T-helper 1 cell treated with Interleukin-12 subunit alpha and Interleukin-12 subunit beta and Interleukin-4 antibody, amounts not matched to agents 30 ng/mL and 1 ng/mL, for 36 hours (primary cell): ENCODE results near the gene TANC1. TPM values are rescaled to one million over a fixed set of nuclear protein-coding genes. Genes with fewer than 3 reads are reported as not detected.
"Not testable (repeated sequence)": the region's sequence is repeated elsewhere in the genome, so short reads cannot be mapped to it uniquely, and the experiment has no call there.

ENCODE experiments used
- intact Hi-C: fragments of 100-400 bp; cut with micrococcal nuclease; formaldehyde crosslinking; loops from one replicate; pipeline ENCODE4 v1.15.1; 2024
- total RNA-seq: library from RNA; stranded (reverse); gene quantifications from 2 replicates; pipeline ENCODE4 v1.2.3, GENCODE V29; 2022

The TANC1 gene
- total RNA-seq, 1 donor from 2014 or later: 0.64 TPM

DNA sequence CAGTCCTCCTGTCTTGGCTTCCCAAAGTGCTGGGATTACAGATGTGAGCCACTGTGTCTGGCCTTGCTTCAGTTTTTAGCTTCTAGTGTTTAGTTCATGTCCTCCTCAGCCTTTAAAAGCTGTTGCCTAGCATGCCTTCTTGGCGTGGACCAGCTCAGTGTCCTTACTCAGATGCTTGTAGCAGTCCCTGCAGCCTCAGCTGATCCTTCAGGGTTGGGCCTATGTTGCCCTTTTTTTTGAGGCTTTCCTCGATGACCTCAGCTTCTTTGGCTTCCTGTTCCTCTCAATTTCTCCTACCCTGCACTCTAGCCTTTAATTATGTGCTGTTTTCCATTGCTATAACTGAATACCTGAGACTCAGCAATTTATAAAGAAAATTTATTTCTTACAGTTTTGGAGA is 57.7 kb downstream of the TANC1 start:
- intact Hi-C loops: no loop called here

GRCh38 chr2:159028776-159029175 is 60.3 kb downstream of the TANC1 start:
- intact Hi-C loops: no loop called here

DNA sequence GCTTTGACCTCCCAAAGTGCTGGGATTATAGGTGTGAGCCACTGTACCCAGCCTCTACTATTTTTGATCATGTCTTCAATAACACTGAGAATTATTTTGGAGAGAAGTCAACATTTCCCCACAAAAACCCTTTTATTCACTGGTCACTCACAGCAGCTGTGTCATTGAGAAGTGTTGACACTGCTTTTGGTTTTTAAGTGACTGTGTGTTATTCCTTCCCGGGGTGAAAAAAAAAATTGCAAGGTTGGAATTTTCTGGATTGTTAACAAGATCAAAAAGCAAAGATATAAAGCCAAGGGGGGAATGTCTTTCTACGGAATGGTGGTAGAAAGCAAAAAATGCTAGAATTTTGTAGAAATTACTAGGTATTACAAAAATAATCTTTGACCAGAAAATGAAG is 61.5 kb downstream of the TANC1 start:
- intact Hi-C loops: no loop called here

DNA sequence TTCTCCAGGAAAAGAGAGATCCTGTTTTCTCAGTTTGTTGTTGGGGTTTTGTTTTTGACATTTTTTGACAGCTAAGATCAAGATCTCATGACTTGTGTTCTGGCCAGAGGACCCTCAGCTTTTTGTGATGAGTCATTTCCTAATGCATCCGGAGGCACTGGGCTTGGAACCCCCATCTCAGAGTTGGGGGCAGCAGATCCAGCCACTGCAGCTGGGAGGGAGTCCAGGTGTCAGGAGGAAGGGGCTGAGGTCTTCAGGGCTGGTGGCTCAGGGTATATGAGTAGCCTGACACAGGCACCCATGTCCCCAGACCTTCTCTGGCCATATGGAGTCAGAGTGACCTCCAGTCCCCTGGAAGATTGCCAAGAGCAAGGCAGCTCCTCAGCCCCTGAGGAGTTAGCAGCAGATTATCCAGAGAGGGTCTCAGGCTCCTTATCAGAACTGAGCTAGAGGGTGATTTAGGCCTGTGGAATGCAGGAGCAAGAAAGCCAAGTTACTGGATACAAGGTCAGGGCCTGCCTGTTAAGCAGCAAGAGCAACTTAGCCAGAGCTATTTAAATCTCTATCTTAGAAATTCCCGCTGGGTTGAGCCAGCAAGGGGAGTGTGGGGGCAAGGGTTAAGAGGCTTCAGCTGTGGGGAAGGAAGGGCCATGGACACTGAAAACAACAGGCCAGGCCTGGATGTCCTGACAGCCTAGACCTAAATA is 62.4 kb downstream of the TANC1 start:
- intact Hi-C loops: no loop called here

DNA sequence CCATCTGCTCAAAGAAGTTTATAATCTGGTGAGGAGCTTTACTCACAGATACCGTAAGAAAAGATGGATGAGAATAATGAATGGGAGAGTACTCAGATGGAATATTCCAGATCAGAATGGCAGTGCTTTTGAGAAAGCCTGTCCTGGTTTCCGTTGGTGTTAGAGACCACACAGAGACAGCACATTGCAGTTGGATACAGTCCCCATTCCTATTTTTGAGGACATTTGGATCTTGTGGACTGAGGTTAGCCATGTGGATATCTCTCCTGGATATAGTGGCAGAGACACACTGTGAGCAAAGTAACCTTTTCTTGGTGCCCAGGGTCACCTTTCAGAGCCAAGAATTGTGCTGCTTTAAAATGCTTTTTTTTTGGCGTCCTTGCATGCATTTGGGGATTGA is 63.7 kb downstream of the TANC1 start:
- intact Hi-C loops: no loop called here

DNA sequence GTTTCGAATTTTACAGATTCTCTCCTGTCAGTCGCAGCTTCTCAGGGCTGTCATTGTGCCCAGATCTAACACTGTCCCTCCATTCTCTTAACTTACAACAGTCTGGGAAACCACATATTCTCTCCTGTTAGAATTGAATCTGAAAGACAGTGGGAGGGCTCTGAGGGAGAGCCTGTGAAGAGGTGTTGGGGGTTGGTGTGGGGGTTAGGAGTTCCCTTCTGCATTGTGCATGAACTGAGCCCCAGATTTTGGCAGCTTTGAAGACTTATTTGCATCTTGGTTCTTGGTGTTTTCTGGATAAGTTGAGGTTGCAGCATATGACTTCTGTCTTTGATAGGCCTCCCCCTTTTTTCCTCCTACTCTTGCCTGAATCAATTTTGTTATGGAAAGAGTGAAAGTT is 64.1 kb downstream of the TANC1 start:
- intact Hi-C loops: no loop called here

DNA sequence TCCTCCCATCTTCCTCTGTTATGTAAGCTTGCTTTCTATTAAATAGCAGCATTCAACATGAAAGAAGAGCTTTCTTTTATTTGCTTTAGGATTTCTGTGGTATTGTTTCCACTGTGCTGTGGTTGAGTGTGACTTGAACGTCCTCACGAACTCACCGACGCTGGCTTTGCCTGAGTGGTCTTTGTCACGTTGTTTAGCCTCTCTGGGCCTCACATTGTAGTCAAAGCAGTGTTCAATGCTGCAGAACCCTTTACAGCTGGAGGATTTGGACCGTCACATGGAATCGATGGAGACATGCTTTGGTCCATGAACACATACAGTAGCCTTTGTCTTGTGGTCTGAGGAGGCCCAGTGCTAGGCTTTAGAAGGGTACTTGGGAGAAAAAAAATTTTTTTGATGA is 66.3 kb downstream of the TANC1 start:
- intact Hi-C loops: no loop called here

- intact Hi-C loops: loop anchor here (1.0 kb wide), 1 partner anchor 82 kb away; no protein-coding TSS in a partner anchor
Measured at GRCh38 chr2:159035790-159036411, 67.5 kb downstream of the TANC1 start.

- intact Hi-C loops: loop anchor here (1.0 kb wide), 1 partner anchor 82 kb away; no protein-coding TSS in a partner anchor
Measured at GRCh38 chr2:159036461-159036860, 68.0 kb downstream of the TANC1 start.

DNA sequence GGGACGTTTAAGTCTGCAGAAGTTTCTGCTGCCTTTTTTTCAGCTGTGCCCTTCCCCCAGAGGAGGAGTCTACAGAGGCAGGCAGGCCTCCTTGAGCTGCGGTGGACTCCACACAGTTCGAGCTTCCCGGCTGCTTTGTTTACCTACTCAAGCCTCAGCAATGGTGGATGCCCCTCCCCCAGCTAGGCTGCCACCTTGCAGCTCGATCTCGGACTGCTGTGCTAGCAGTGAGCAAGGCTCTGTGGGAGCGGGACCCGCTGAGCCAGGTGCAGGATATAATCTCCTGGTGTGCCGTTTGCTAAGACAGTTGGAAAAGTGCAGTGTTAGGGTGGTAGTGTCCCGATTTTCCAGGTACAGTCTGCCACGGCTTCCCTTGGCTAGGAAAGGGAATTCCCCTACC is 72.9 kb downstream of the TANC1 start:
- intact Hi-C loops: not testable (repeated sequence)

GRCh38 chr2:159042115-159042850 is 73.8 kb downstream of the TANC1 start:
- intact Hi-C loops: no loop called here

- intact Hi-C loops: no loop called here
Measured at GRCh38 chr2:159043710-159044109, 75.3 kb downstream of the TANC1 start.

GRCh38 chr2:159044804-159045286 is 76.4 kb downstream of the TANC1 start:
- intact Hi-C loops: no loop called here

- intact Hi-C loops: no loop called here
Measured at GRCh38 chr2:159045545-159046454, 77.4 kb downstream of the TANC1 start.

GRCh38 chr2:159046966-159047365 is 78.5 kb downstream of the TANC1 start:
- intact Hi-C loops: no loop called here

- intact Hi-C loops: no loop called here
Measured at GRCh38 chr2:159050426-159050825, 82.0 kb downstream of the TANC1 start.

DNA sequence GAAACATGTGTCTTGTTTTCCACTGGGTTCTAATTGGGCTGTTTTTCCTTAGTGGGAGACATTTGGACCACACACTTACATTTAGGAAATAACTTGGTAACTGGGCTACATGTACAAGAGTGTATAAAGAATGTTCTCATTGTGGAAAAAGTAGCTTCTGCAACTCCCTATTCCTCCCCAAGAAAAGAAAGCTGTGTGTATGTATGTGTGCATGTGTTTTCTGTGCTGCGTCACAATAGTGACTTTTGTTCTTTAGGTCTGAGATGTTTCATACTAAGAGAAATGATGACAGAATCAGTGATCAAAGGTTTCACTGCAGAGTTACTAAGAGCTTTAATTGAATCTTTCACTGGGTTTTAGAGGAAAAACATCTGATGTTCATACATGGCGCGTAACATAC is 82.7 kb downstream of the TANC1 start:
- intact Hi-C loops: no loop called here

- intact Hi-C loops: loop anchor here (1.0 kb wide), 1 partner anchor 13 kb away; no protein-coding TSS in a partner anchor
Measured at GRCh38 chr2:159051661-159052060, 83.2 kb downstream of the TANC1 start.

DNA sequence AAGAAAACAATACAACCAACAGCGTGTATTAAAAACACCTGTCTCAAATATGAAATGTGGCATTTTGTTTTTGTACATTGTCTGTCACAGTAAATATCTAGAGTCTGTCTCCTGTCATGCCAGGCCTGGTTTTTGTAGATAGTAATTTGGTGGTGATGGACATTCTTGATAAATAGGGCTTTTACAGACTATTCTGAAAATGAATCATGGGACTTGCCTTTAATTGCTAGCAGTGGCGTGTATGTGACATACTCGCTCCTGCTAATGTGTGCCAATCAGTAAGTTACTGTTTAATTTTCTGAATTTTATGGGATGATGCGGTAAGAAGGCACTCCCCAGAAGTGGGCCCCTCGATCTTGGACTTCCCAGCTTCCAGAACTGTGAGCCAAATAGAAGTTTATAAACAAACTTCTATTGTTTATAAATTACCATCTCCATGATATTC is 83.7 kb downstream of the TANC1 start:
- intact Hi-C loops: loop anchor here (1.0 kb wide), 1 partner anchor 12 kb away; no protein-coding TSS in a partner anchor

DNA sequence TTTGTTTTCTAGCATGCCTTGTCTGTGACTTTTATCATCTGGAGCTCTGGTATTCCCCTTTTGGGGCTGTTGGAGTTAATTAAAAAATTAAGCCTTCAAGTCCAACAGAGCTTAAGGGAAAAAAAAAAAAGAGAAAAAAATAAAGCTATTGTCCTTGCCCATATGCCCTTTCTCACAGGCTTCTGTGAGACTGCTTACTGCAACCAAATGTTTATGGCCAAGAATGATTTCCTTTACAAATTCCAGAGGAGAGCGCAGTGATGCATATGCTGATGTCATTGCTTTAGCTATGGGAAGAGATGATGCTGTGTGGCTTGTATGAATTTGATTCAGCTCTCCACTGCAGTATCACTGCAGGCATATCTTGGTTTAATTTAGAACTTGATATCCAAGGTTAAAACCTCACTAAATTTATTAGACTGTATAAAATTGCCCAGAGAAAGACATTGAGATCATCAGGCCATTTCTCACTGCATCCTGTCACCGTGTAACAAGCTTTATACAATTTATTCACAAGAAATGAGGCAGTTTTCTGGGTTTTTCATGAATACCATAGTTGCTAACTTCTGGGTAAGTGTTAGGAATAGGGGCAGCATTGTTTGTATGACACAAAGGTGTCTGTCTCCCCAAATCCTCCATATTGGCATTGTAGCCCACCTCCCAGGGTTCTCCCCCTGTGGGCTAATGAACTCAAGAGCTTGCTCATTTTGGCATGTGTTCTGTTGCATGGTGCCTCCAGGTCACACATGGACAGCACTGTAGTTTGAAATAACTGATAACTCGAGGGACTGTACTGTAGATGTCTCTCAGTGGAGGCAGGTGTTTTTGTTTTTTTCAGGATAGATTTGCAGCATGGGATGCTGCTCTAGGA is 85.0 kb downstream of the TANC1 start:
- intact Hi-C loops: no loop called here
